Urinary bladder (tissue), 4 donors: ENCODE results near the gene KAT14. TPM values are rescaled to one million over a fixed set of nuclear protein-coding genes. Genes with fewer than 3 reads are reported as not detected.
"Not testable (repeated sequence)": the region's sequence is repeated elsewhere in the genome, so short reads cannot be mapped to it uniquely, and the experiment has no call there.

ENCODE experiments used
- DNase-seq: peaks from one replicate; pipeline ENCODE4 v3.0.0-alpha.2; 2015; ENCODE audit errors: extremely low spot score
- H3K27ac ChIP-seq: one replicate; pipeline ENCODE4 v1.5.1; 2013; ENCODE audit warnings: low read depth, mild to moderate bottlenecking, moderate library complexity
- H3K36me3 ChIP-seq: one replicate; pipeline ENCODE4 v1.6.1; 2013; ENCODE audit warnings: mild to moderate bottlenecking, moderate library complexity; ENCODE audit not compliant: insufficient read depth
- H3K4me1 ChIP-seq: one replicate; pipeline ENCODE4 v1.6.1; 2013; ENCODE audit warnings: mild to moderate bottlenecking, moderate library complexity; ENCODE audit not compliant: insufficient read depth
- H3K4me3 ChIP-seq: one replicate; pipeline ENCODE4 v1.5.1; 2013; ENCODE audit warnings: low read depth, low read length
- WGBS: extraction: QIAGEN DNeasy Blood & Tissue Kit; methylation state at CpG from one replicate; pipeline ENCODE4 v1.1.7; 2013; 5-methylcytosine and 5-hydroxymethylcytosine counted together
- polyA plus RNA-seq: library from polyadenylated mRNA; stranded (reverse); fragments of 200-250 nt; gene quantifications from one replicate; pipeline ENCODE4 v1.2.3, GENCODE V29; 2013
- total RNA-seq: library from RNA; depleted of rRNA; stranded (reverse); fragments of >200 nt; gene quantifications from one replicate; pipeline ENCODE4 v1.2.3, GENCODE V29; 2014
- donor health status: healthy with polysubstance abuse.
- donor health status: healthy.

Gene KAT14
- total and polyA plus RNA-seq, 2 donors = 12.0 to 13.0 TPM

DNA sequence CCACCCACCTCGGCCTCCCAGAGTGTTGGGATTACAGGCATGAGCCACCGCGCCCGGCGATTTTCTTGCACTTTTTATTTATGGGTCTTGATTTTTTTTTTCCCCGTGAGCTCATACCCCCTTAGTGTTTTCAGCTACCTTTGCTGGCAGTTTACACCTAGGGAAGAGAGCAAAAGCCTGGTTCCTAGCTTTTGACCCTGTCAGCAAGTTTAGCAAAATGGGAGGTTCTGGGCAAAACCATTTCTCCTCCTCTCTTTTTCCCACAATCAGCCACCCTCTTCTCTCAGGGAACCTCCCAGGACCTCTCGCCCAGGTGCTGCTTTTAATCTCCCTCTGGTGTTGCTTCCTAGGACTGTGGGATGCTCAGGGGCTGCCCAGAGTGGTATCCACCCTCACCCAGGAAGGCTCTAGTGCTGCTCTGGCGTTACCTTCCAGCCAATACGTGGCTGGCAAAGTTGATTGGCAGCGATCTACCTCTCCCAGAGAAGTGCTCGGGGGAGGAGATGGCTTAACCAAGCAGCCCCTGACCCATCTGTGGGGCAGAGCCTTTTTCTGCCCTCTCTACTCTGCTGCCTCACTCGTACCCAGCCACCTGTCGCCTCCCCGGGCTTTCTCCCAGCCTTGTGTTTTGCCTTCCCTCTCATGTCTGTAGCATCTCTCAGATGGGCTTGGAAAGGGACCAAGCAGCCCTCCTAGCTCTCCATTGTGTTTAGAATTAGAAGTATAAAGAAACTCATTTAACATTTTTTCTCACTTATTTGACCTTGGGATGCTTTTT, 37.4 kb downstream of the KAT14 start:
- Histone ChIP-seq H3K4me3 (no peak overlapping the region), H3K4me1 (no peaks in the 10 kb centered on the region), H3K36me3 (peaks cover 1% of the 10 kb centered on the region), H3K27ac (no peak overlapping the region)
- DNase-seq = no peak
- WGBS = 97% methylated on average over 14 of the region's 14 CpGs

DNA sequence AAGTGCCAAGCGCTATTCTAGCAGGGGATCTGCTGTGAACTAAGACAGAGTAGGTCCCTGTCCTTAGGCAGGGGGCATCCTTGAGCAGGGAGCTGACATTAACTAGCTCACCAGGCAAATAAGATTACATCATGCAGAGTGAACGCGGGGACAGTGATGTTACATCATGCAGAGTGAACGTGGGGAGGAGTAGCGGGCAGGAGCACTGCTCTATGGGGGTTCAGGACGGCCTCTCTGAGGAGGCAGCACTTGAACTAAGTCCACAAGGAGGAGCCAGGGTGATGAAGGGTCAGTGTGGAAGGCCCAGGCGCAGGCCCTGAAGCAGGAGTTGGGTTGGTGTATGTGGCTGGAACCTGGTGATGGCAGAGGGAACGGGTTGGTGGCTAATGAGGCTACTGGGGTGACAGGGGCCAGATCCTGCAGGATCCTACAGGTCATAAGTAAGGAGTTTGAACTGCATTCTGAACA, 38.7 kb downstream of the KAT14 start:
- Histone ChIP-seq H3K27ac (no peak overlapping the region), H3K4me3 (no peak overlapping the region), H3K4me1 (no peaks in the 10 kb centered on the region), H3K36me3 (peaks cover 1% of the 10 kb centered on the region)
- WGBS = 76% methylated on average over 8 of the region's 8 CpGs
- DNase-seq = no peak

DNA sequence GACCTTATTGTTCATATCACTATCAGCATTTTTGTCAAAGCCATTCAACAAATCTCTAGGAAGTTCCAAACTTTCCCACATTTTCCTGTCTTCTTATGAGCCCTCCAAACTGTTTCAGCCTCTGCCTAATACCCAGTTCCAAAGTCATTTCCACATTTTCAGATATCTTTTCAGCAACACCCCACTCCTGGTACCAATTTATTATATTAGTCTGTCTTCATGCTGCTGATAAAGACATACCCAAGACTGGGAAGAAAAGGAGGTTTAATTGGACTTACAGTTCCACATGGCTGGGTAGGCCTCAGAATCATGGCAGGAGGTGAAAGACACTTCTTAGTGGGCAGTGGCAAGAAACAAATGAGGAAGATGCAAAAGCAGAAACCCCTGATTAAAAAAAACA, 42.7 kb downstream of the KAT14 start:
- not testable (repeated sequence) for H3K27ac ChIP-seq, H3K4me1 ChIP-seq, H3K36me3 ChIP-seq, H3K4me3 ChIP-seq, DNase-seq

GRCh38 chr20:18180815-18181214, 43.2 kb downstream of the KAT14 start:
- Histone ChIP-seq H3K4me3 (no peak overlapping the region), H3K4me1 (no peaks in the 10 kb centered on the region), H3K36me3 (peaks cover 4% of the 10 kb centered on the region), H3K27ac (no peak overlapping the region)
- no peak for DNase-seq
- WGBS = 98% methylated on average over 1 of the region's 1 CpG

GRCh38 chr20:18187020-18187419, 49.4 kb downstream of the KAT14 start:
- 84% methylated on average over 5 of the region's 5 CpGs for WGBS

DNA sequence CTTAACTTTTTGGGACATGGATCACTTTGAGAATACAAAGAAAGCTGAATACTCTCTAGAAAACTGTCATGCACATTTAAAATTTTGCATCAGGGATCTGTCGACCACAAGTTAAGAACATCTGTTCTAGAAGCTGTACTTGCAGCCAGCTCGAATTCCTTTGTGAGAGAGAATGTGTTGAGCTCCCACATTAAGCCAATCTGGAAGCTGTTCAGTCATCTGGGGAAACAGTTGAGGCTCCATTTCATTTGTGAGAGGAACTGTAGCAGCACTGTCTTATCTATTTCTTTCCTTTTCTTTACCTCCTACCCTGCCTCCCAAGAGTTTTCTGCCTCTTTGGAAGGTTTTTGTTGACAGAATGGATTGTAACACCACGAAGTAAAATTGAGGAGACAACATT, 50.8 kb downstream of the KAT14 start:
- Histone ChIP-seq H3K4me1 (no peaks in the 10 kb centered on the region), H3K4me3 (no peak overlapping the region), H3K27ac (no peak overlapping the region), H3K36me3 (peaks cover 2% of the 10 kb centered on the region)
- WGBS = 45% methylated on average over 3 of the region's 3 CpGs
- no peak for DNase-seq

More at GRCh38 chr20:18187020-18187419, 49.4 kb downstream of the KAT14 start:
- H3K27ac ChIP-seq = no peak overlapping the region
- H3K4me1 ChIP-seq = no peaks in the 10 kb centered on the region
- DNase-seq = no peak
- no peak overlapping the region for H3K4me3 ChIP-seq
- peaks cover 4% of the 10 kb centered on the region for H3K36me3 ChIP-seq

GRCh38 chr20:18190338-18191233, 52.9 kb downstream of the KAT14 start:
- WGBS = 78% methylated on average over 3 of the region's 3 CpGs
- Histone ChIP-seq H3K4me3 (no peak overlapping the region), H3K36me3 (peaks cover 2% of the 10 kb centered on the region), H3K27ac (no peak overlapping the region), H3K4me1 (no peaks in the 10 kb centered on the region)
- no peak for DNase-seq

GRCh38 chr20:18191306-18191705, 53.6 kb downstream of the KAT14 start:
- no peak for DNase-seq
- whole genome bisulfite sequencing = 63% methylated on average over 1 of the region's 1 CpG
- Histone ChIP-seq H3K27ac (no peak overlapping the region), H3K36me3 (peaks cover 2% of the 10 kb centered on the region), H3K4me3 (no peak overlapping the region), H3K4me1 (no peaks in the 10 kb centered on the region)

DNA sequence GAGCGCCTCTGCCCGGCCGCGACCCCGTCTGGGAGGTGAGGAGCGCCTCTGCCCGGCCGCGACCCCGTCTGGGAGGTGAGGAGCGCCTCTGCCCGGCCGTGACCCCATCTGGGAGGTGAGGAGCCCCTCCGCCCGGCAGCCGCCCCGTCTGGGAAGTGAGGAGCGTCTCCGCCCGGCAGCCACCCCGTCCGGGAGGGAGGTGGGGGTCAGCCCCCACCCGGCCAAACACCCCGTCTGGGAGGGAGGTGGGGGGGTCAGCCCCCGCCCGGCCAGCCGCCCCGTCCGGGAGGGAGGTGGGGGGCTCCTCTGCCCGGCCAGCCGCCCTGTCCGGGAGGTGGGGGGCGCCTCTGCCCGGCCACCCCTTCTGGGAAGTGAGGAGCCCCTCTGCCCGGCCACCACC, 56.8 kb downstream of the KAT14 start:
- not testable (repeated sequence) for H3K36me3 ChIP-seq, H3K4me1 ChIP-seq, H3K27ac ChIP-seq, H3K4me3 ChIP-seq, DNase-seq
- WGBS = 96% methylated on average over 33 of the region's 35 CpGs

- WGBS = 87% methylated on average over 3 of the region's 3 CpGs
- no peak overlapping the region for H3K4me3 ChIP-seq
- no peak overlapping the region for H3K27ac ChIP-seq
- no peak for DNase-seq
- no peaks in the 10 kb centered on the region for H3K36me3 ChIP-seq
- no peaks in the 10 kb centered on the region for H3K4me1 ChIP-seq
Measured at GRCh38 chr20:18195931-18196330, 58.3 kb downstream of the KAT14 start.

DNA sequence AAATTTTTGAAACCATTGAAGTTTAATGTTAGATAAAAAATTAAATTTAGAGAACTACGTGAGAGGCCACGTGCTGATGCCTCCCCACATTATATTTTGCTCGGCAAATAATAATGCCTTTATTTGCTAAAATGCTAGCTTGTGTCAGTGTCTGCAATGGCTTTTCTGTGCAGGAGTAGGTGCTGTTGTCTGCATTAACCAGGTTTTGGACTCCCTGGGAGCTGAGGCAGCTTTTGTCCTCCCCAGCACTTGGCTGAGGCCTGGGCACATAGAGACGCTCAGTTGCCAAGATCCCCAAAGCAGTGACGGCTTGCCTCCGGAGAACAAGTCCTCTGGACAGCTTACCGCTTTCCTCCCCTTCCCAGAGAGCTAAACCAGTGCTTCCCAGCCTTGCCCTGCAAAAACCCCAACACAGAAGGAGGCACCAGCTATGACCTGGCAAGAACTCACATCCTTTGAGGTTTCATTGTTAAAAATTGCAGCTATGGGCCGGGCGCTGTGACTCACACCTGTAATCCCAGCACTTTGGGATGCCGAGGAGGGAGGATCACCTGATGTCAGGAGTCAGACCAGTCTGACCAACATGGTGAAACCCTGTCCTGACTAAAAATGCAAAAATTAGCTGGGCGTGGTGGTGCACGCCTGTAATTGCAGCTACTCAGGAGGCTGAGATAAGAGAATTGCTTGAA, 59.9 kb downstream of the KAT14 start:
- no peak for DNase-seq
- Histone ChIP-seq H3K36me3 (no peaks in the 10 kb centered on the region), H3K4me1 (no peaks in the 10 kb centered on the region), H3K27ac (no peak overlapping the region), H3K4me3 (no peak overlapping the region)
- 93% methylated on average over 12 of the region's 12 CpGs for WGBS

GRCh38 chr20:18202966-18203365, 65.3 kb downstream of the KAT14 start:
- Histone ChIP-seq H3K4me3 (no peak overlapping the region), H3K4me1 (no peaks in the 10 kb centered on the region), H3K36me3 (no peaks in the 10 kb centered on the region), H3K27ac (no peak overlapping the region)
- DNase-seq = no peak

- 99% methylated on average over 3 of the region's 3 CpGs for WGBS
- not testable (repeated sequence) for DNase-seq, H3K4me3 ChIP-seq, H3K36me3 ChIP-seq, H3K27ac ChIP-seq, H3K4me1 ChIP-seq
Measured at GRCh38 chr20:18203700-18204099, 66.0 kb downstream of the KAT14 start.
